ENCODE measurements around the gene PRPF6. TPM values are rescaled to one million over a fixed set of nuclear protein-coding genes. Genes with fewer than 3 reads are reported as not detected.
A peak's percentile ranks its signal among the peaks of the same experiment; 100 is the strongest.

PRPF6 gene
- total and polyA plus RNA-seq, 8 donors = 27.2 to 49.2 (median 35.7) TPM

DNA sequence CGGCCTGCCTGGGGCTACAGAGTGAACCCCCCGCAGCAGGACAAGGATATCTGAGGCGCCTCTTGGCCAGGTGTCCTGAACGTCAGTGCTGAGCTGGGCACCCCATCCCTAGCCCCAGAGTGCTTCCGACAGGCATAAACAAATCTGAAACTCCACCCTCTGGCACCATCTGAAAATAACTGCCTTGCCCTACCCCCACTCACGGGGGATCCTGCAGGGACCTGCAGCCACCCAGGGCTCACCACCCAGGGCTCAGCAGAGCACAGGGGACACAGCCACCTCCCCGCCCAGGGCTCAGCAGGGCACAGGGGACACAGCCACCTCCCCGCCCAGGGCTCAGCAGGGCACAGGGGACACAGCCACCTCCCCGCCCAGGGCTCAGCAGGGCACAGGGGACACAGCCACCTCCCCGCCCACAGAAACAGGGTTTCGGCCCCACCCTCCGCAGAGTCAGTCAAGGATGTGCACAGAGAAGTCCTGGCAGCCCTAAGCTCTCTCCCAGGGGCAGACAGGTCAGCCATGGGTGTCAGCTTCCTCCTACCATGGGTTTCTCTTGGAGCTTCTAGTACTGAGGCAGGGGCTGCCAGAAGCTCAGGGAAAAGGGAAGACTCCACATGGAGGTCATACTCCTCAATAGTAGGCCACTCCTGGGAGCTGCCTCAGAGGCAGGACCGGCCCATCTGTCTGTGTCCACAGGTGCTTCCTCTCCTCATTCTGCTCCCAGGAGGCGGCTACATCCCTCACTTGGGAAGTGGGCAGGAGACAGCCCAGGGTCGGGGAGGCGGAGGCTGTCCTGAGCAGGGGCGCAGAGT is 29.3 kb upstream of the PRPF6 start:
- Histone ChIP-seq H3K4me3 (no peak overlapping the region), H3K9me3 (no peaks in the 10 kb centered on the region), H3K27me3 (no peaks in the 10 kb centered on the region), H3K4me1 (peaks cover 23 to 44% (median 23%) of the 10 kb centered on the region in 3 donors), H3K36me3 (no peaks in the 10 kb centered on the region), H3K27ac (no peak overlapping the region)
- 67 to 69% methylated on average over 16 to 17 of the region's 17 CpGs for WGBS, 2 donors
- ATAC-seq (no peak), FAIRE-seq (no peak), DNase-seq (peak in 2 of 6 donors; percentile 41 to 55)
- TF ChIP-seq, protein P1, sequence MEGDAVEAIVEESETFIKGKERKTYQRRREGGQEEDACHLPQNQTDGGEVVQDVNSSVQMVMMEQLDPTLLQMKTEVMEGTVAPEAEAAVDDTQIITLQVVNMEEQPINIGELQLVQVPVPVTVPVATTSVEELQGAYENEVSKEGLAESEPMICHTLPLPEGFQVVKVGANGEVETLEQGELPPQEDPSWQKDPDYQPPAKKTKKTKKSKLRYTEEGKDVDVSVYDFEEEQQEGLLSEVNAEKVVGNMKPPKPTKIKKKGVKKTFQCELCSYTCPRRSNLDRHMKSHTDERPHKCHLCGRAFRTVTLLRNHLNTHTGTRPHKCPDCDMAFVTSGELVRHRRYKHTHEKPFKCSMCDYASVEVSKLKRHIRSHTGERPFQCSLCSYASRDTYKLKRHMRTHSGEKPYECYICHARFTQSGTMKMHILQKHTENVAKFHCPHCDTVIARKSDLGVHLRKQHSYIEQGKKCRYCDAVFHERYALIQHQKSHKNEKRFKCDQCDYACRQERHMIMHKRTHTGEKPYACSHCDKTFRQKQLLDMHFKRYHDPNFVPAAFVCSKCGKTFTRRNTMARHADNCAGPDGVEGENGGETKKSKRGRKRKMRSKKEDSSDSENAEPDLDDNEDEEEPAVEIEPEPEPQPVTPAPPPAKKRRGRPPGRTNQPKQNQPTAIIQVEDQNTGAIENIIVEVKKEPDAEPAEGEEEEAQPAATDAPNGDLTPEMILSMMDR (IDR thresholded peaks at IDR 0.05) = no peak
- intact Hi-C loops (cut with DNase I) = no loop called here

DNA sequence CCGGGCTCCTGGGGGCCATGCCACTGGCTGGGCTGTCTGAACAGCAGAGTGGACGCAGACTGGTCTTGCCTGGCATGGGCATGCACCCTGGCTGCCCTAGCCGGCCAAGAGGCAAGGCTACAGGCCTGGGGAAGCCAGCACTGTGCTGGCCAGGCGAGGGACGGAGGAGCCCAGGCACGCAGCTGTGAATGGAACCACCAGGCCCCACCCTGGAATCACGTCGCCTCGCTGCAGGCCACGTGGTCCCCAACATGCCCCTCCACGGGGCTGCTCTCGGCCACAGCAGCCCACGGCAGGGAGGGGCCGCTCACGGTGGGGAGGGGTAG is 28.8 kb upstream of the PRPF6 start:
- intact Hi-C loops (cut with DNase I) = no loop called here
- H3K27ac ChIP-seq = no peak overlapping the region
- no peak overlapping the region for H3K4me3 ChIP-seq
- H3K4me1 ChIP-seq = peaks cover 23 to 45% (median 23%) of the 10 kb centered on the region in 3 donors
- DNase-seq (peak in 2 of 6 donors; percentile 35 to 80), FAIRE-seq (no peak), ATAC-seq (no peak)
- WGBS, 2 donors = 74 to 80% methylated on average over 14 to 15 of the region's 15 CpGs
- no peaks in the 10 kb centered on the region for H3K36me3 ChIP-seq
- no peaks in the 10 kb centered on the region for H3K27me3 ChIP-seq
- no peaks in the 10 kb centered on the region for H3K9me3 ChIP-seq
- TF ChIP-seq, protein P1 (IDR thresholded peaks at IDR 0.05) = no peak

DNA sequence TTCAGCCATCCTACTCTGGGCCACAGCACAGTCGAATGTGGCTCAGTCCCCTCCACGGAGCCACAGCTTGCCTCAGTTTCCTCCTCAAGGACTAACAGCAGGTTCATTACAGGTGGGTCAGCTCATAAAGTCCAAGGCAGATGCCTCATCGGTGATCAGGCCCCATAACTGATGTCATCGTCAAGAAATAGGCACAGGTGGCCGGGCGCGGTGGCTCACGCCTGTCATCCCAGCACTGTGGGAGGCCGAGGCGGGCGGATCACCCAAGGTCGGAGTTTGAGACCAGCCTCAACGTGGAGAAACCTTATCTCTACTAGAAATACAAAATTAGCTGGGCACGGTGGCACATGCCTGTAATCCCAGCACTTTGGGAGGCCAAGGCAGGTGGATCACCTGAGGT is 28.2 kb upstream of the PRPF6 start:
- 71 to 72% methylated on average over 14 of the region's 14 CpGs for WGBS, 2 donors
- no peak for ATAC-seq
- peak in 2 of 6 donors; percentile 35 to 43 for DNase-seq

DNA sequence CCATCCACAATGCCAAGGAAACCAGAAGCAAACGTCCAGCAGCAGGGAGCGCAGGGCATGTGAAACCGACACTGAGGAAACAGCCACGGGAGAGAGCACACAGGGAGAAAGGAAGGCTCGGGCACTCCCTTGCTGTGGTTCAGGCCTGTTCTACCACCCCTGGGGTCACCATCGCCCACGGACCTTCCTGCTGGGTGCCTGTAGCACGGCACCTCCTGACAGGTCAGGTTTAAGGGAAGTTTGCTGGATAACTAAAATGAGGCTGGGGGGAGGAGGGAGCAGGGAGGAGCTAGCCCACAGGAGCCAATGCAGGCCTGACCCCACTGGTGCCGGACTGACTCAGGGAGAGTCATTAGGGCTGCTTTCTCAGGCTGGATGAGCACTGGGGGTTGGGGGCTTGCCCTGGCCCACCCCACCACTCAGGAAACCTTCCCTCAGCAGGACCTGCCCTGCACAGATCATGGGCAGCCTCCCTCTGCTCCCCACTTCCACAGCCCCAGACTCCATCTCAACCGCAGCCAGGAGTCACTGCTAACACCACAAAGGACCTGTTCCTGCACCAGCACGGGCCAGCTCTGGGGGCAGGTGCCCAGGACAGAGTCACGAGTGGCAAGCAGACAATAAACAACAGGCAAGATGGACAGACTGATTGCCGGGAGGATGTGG is 27.0 kb upstream of the PRPF6 start:
- TF ChIP-seq, protein P1 (IDR thresholded peaks at IDR 0.05) = no peak
- no peaks in the 10 kb centered on the region for H3K27me3 ChIP-seq
- peak in 2 of 6 donors; percentile 38 to 73 for DNase-seq
- whole genome bisulfite sequencing, 2 donors = 60 to 67% methylated on average over 12 to 13 of the region's 13 CpGs
- ATAC-seq = no peak
- intact Hi-C loops (cut with DNase I) = no loop called here
- peaks cover 20 to 41% (median 20%) of the 10 kb centered on the region in 3 donors for H3K4me1 ChIP-seq
- no peaks in the 10 kb centered on the region for H3K36me3 ChIP-seq
- H3K4me3 ChIP-seq = no peak overlapping the region
- FAIRE-seq = no peak
- no peak overlapping the region for H3K27ac ChIP-seq
- H3K9me3 ChIP-seq = no peaks in the 10 kb centered on the region

More for the DNA sequence above, 28.2 kb upstream of the PRPF6 start:
- TF ChIP-seq, protein P1 (IDR thresholded peaks at IDR 0.05) = no peak
- H3K4me3 ChIP-seq = no peak overlapping the region
- H3K27ac ChIP-seq = no peak overlapping the region
- intact Hi-C loops (cut with DNase I) = no loop called here
- no peaks in the 10 kb centered on the region for H3K27me3 ChIP-seq
- no peak for FAIRE-seq
- no peaks in the 10 kb centered on the region for H3K36me3 ChIP-seq
- no peaks in the 10 kb centered on the region for H3K9me3 ChIP-seq
- peaks cover 23 to 49% (median 23%) of the 10 kb centered on the region in 3 donors for H3K4me1 ChIP-seq
